KMS-11 (cell line): ENCODE measurements around the gene PCARE.

Source experiments
- H2AFZ ChIP-seq: fragments of 200-600 bp; sonication (generic); 2 replicates; pipeline ENCODE4 v1.6.1; 2016; ENCODE audit warnings: antibody characterized with exemption, mixed run types, low read depth
- H3K27ac ChIP-seq: fragments of 200-600 bp; sonication (generic); 2 replicates; pipeline ENCODE4 v1.6.1; 2016; ENCODE audit warnings: mild to moderate bottlenecking, mixed run types
- H3K27me3 ChIP-seq: fragments of 200-600 bp; sonication (generic); 2 replicates; pipeline ENCODE4 v1.6.1; 2017; ENCODE audit warnings: mild to moderate bottlenecking, low read depth, mixed run types, moderate library complexity; ENCODE audit not compliant: insufficient read depth
- H3K36me3 ChIP-seq: fragments of 200-600 bp; sonication (generic); 2 replicates; pipeline ENCODE4 v1.6.1; 2017; ENCODE audit warnings: mild to moderate bottlenecking, mixed run types; ENCODE audit not compliant: insufficient read depth
- H3K4me1 ChIP-seq: fragments of 200-600 bp; sonication (generic); 2 replicates; pipeline ENCODE4 v1.6.1; 2016; ENCODE audit warnings: mild to moderate bottlenecking, low read depth, mixed run types; ENCODE audit not compliant: poor library complexity, severe bottlenecking
- H3K4me2 ChIP-seq: fragments of 200-600 bp; sonication (generic); 2 replicates; pipeline ENCODE4 v1.7.0; 2016; ENCODE audit warnings: mild to moderate bottlenecking, mixed run types
- H3K4me3 ChIP-seq: fragments of 200-600 bp; sonication (generic); IDR thresholded peaks from 2 replicates; pipeline ENCODE4 v1.6.1; 2017; ENCODE audit warnings: low read depth, low read length, mixed read lengths; ENCODE audit not compliant: insufficient read depth
- H3K79me2 ChIP-seq: fragments of 200-600 bp; sonication (generic); 2 replicates; pipeline ENCODE4 v1.6.1; 2016; ENCODE audit warnings: low read depth, mixed run types; ENCODE audit not compliant: insufficient read depth
- H3K9ac ChIP-seq: fragments of 200-600 bp; sonication (generic); 2 replicates; pipeline ENCODE4 v1.6.1; 2016; ENCODE audit warnings: mild to moderate bottlenecking, mixed run types
- H4K20me1 ChIP-seq: fragments of 200-600 bp; sonication (generic); 2 replicates; pipeline ENCODE4 v1.6.1; 2016; ENCODE audit warnings: mild to moderate bottlenecking, mixed run types; ENCODE audit not compliant: insufficient read depth
- TF ChIP-seq, protein P1 (sequence below): fragments of 200-600 bp; sonication (generic); conservative IDR thresholded peaks from 2 replicates; pipeline ENCODE4 v1.6.1; 2017; ENCODE audit warnings: low read depth, mild to moderate bottlenecking, antibody characterized with exemption, low read length, moderate library complexity, mixed read lengths

PCARE gene

DNA sequence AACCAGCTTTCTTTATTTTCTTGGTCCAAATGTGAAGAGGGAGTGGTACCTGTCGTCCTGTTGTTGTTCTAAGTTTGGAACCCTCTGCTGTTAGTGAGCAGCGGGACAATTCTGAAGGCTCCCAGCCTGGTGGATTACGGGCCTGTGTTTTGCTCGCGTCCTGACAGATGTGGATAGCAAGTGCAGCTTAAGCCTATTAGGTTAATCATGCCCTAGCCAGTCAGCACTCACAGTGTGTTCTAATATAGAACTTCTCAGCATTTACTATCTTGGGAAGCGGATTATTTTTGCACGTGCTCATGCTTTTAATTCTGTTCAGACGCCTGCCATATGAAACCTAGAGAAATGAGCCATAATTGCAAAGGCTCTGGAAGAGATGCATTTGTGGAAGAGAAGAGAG, at the start of gene PCARE:
Gene PCARE, minus strand, starts transcription at position 113 of the 400 bp plus-strand sequence. CDS start 262 bp downstream, outside the sequence.
- H3K27ac ChIP-seq, result no peak within 1 kb of the TSS
- no peaks in the 10 kb centered on the region for H3K79me2 ChIP-seq
- TF ChIP-seq, protein P1, sequence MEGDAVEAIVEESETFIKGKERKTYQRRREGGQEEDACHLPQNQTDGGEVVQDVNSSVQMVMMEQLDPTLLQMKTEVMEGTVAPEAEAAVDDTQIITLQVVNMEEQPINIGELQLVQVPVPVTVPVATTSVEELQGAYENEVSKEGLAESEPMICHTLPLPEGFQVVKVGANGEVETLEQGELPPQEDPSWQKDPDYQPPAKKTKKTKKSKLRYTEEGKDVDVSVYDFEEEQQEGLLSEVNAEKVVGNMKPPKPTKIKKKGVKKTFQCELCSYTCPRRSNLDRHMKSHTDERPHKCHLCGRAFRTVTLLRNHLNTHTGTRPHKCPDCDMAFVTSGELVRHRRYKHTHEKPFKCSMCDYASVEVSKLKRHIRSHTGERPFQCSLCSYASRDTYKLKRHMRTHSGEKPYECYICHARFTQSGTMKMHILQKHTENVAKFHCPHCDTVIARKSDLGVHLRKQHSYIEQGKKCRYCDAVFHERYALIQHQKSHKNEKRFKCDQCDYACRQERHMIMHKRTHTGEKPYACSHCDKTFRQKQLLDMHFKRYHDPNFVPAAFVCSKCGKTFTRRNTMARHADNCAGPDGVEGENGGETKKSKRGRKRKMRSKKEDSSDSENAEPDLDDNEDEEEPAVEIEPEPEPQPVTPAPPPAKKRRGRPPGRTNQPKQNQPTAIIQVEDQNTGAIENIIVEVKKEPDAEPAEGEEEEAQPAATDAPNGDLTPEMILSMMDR, result no peak
- H3K4me2 ChIP-seq, result no peak within 1 kb of the TSS
- H3K27me3 ChIP-seq, result no peaks in the 10 kb centered on the region
- no peaks in the 10 kb centered on the region for H3K36me3 ChIP-seq
- no peaks in the 10 kb centered on the region for H4K20me1 ChIP-seq
- H3K9ac ChIP-seq, result no peak within 1 kb of the TSS
- H3K4me3 ChIP-seq, result no peak within 1 kb of the TSS
- no peaks in the 10 kb centered on the region for H3K4me1 ChIP-seq
- H2AFZ ChIP-seq, result no peak within 1 kb of the TSS

DNA sequence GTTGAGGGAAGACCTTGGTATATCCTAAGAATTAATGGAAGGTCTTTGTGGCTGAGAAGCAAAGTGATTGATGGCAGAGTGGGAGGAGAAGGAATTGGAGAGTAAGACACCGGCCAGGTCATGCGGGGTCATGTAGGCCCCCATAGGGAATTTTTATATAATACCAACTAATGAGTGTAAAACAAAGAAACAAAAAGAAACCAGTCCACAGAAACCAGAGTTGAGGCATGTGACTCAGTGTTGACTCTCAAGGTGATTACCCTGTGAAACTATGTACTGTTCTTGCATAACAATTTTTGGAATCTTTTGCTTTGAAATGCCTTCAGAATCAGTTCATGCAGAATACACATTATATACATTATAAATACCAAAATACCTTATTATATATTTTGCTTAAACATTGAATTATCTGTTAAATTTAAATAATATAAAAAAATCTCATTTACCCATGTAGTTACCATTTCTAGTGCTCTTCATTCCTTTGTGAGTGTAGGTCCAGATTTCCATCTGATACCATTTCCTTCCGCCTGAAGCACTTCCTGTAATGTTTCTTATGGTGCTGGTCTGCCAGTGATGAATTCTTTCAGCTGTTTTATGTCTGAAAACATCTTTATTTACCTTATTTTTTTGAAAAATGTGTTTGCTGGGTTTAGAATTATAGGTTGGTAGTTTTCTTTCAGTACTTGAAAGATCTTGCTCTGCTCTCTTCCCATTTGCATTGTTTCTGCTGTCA, 49.5 kb upstream of the PCARE start:
- Histone ChIP-seq H3K4me2 (no peak overlapping the region), H4K20me1 (no peaks in the 10 kb centered on the region), H3K4me1 (no peaks in the 10 kb centered on the region), H3K36me3 (no peaks in the 10 kb centered on the region), H2AFZ (no peak overlapping the region), H3K27me3 (no peaks in the 10 kb centered on the region), H3K9ac (no peak overlapping the region), H3K79me2 (no peaks in the 10 kb centered on the region), H3K27ac (no peak overlapping the region), H3K4me3 (no peak overlapping the region)
- TF ChIP-seq, protein P1, result no peak

DNA sequence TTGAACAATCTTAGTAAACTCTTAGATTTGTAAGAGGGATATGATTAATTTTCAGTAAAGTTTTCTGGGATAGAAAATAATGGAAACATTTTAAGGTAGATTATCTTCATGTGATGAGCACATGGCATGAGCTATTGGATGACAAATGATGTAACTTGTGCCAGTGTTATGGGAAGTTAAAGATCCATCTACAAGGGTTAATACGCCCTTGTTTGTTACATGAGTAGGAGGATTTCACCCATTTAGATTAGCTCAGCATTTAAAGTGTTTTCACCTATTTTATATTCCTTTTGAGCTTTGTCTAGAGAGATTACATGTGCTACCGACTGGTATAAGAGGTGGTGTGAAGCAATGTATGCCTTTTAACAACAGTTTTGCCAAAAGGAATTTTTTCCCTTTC, 46.5 kb upstream of the PCARE start:
- Histone ChIP-seq H3K27ac (no peak overlapping the region), H3K79me2 (no peaks in the 10 kb centered on the region), H4K20me1 (no peaks in the 10 kb centered on the region), H3K27me3 (no peaks in the 10 kb centered on the region), H3K9ac (no peak overlapping the region), H2AFZ (no peak overlapping the region), H3K4me3 (no peak overlapping the region), H3K4me1 (peaks cover 7% of the 10 kb centered on the region), H3K4me2 (no peak overlapping the region), H3K36me3 (no peaks in the 10 kb centered on the region)
- TF ChIP-seq, protein P1, result no peak

DNA sequence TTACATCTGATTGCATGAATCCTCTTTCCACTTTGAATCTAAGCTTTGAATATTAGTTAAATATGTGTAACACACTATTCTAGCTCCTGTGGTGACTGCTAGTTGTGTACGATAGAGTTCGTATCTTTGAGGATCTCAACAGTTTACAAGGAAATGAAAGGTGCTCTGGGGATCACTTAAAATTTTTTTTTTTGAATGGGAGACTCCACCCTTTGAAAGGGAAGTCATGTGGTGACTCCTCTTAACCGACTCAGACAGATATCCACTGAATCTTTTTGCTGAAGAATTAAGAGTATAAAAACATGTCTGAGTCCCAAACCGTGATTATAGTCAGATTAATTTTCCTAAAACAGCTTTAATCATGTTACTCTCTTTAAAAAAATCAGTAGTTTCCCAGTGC, 44.9 kb upstream of the PCARE start:
- Histone ChIP-seq H3K4me3 (no peak overlapping the region), H3K79me2 (no peaks in the 10 kb centered on the region), H3K27me3 (no peaks in the 10 kb centered on the region), H3K4me2 (no peak overlapping the region), H2AFZ (no peak overlapping the region), H4K20me1 (no peaks in the 10 kb centered on the region), H3K4me1 (peaks cover 12% of the 10 kb centered on the region), H3K27ac (no peak overlapping the region), H3K9ac (no peak overlapping the region), H3K36me3 (no peaks in the 10 kb centered on the region)
- TF ChIP-seq, protein P1, result no peak
